ENCODE results near the gene TCF7L1.

The TCF7L1 gene

DNA sequence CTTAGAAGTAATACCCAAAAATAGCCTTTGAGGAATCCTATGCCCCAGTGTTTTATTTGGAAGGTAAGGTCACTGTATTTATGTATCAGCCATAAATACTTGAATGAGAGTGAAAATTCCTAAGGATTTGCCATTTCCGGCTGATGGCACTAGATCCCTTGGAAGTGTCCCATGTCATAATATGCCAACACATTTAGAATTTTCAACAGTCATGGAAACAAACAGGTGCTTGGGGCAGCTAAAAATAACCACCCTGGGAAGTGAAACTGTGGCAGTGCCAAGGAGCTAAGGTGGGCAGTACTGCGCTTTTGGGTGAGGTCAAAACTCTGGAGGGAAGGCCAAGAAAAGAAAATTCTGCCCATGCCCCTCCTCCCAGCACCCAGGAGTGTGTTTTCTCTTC lies 80.2 kb downstream of the TCF7L1 start:
- TF ChIP-seq, protein P1, sequence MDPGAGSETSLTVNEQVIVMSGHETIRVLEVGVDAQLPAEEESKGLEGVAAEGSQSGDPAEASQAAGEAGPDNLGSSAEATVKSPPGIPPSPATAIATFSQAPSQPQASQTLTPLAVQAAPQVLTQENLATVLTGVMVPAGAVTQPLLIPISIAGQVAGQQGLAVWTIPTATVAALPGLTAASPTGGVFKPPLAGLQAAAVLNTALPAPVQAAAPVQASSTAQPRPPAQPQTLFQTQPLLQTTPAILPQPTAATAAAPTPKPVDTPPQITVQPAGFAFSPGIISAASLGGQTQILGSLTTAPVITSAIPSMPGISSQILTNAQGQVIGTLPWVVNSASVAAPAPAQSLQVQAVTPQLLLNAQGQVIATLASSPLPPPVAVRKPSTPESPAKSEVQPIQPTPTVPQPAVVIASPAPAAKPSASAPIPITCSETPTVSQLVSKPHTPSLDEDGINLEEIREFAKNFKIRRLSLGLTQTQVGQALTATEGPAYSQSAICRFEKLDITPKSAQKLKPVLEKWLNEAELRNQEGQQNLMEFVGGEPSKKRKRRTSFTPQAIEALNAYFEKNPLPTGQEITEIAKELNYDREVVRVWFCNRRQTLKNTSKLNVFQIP (CRISPR knock-in tag; IDR thresholded peaks at IDR 0.05; ENCODE audit: borderline replicate concordance, low read depth), result no peak
- no peak for TF ChIP-seq GLIS3 (CRISPR knock-in tag; IDR thresholded peaks at IDR 0.05)
- ATAC-seq, result no peak

DNA sequence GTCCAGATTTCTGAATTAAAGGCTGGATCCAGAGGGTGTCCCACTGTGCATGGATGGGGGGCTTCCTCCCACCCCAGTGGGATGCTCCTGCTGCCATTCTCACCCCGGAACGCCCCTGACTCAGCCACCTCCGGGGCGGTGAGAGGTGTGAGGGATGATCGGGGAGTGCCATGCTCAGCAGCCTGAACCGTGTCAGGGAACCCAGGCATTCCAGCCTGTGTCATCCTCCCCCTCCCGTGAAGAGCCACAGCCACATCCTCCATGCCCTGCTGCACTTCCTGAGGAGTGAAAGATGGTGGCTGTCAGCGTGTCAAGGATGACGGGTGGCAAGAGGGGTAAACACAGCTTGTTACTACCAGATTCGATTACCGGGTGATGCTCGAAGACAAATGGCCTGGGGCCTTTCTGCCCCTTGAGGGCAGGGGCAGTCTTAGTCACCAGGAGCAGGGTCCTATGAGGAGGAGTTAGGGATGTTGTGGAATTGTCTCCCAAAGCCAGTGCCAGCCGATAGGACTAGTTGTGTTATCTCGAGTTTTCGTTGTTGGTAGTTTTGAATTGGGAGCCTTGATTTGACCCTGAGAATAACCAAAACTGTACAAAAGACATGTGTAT lies 80.8 kb downstream of the TCF7L1 start:
- ATAC-seq, result no peak
- TF ChIP-seq RARB (CRISPR knock-in tag; IDR thresholded peaks at IDR 0.05), result no peak
- TF ChIP-seq ESRRG (CRISPR knock-in tag; IDR thresholded peaks at IDR 0.05), result no peak
- no peak for TF ChIP-seq ZFP30 (CRISPR knock-in tag; IDR thresholded peaks at IDR 0.05)
- TF ChIP-seq ZNF565 (CRISPR knock-in tag; conservative IDR thresholded peaks at IDR 0.05; ENCODE audit: low read depth), result no peak
- TF ChIP-seq CSDC2 (CRISPR knock-in tag; IDR thresholded peaks at IDR 0.05), result no peak
- TF ChIP-seq, protein P2, sequence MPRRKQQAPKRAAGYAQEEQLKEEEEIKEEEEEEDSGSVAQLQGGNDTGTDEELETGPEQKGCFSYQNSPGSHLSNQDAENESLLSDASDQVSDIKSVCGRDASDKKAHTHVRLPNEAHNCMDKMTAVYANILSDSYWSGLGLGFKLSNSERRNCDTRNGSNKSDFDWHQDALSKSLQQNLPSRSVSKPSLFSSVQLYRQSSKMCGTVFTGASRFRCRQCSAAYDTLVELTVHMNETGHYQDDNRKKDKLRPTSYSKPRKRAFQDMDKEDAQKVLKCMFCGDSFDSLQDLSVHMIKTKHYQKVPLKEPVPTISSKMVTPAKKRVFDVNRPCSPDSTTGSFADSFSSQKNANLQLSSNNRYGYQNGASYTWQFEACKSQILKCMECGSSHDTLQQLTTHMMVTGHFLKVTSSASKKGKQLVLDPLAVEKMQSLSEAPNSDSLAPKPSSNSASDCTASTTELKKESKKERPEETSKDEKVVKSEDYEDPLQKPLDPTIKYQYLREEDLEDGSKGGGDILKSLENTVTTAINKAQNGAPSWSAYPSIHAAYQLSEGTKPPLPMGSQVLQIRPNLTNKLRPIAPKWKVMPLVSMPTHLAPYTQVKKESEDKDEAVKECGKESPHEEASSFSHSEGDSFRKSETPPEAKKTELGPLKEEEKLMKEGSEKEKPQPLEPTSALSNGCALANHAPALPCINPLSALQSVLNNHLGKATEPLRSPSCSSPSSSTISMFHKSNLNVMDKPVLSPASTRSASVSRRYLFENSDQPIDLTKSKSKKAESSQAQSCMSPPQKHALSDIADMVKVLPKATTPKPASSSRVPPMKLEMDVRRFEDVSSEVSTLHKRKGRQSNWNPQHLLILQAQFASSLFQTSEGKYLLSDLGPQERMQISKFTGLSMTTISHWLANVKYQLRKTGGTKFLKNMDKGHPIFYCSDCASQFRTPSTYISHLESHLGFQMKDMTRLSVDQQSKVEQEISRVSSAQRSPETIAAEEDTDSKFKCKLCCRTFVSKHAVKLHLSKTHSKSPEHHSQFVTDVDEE (CRISPR knock-in tag; IDR thresholded peaks at IDR 0.05), result no peak

DNA sequence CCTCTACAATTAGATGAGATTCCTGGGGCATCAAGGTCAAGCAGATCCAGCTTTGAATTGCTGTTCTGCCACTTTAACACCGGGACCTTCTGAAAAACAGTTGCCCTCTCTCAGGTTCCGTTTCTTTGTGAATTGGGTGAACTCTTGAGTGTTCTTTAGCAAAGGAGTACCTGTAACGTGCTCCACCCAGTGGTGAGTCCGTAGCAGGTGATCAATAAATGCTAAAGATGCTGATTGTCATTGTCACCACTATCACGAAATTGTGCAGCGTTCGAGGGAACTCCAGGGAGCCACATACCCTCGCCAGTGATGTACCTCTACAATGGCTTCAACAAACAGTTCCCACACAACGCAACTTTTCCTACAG lies 81.9 kb downstream of the TCF7L1 start:
- no peak for ATAC-seq
- TF ChIP-seq RARB (CRISPR knock-in tag; IDR thresholded peaks at IDR 0.05) (no peak), OSR1 (CRISPR knock-in tag; IDR thresholded peaks at IDR 0.05) (no peak), ESRRG (CRISPR knock-in tag; IDR thresholded peaks at IDR 0.05) (no peak), SNAI2 (CRISPR knock-in tag; IDR thresholded peaks at IDR 0.05) (no peak), TCF4 (CRISPR knock-in tag; IDR thresholded peaks at IDR 0.05; ENCODE audit: borderline replicate concordance) (no peak), ZNF70 (CRISPR knock-in tag; IDR thresholded peaks at IDR 0.05) (no peak), PPARA (CRISPR knock-in tag; IDR thresholded peaks at IDR 0.05; ENCODE audit: borderline replicate concordance) (no peak), ZNF8 (CRISPR knock-in tag; IDR thresholded peaks at IDR 0.05) (no peak), ZNF565 (CRISPR knock-in tag; conservative IDR thresholded peaks at IDR 0.05; ENCODE audit: low read depth) (no peak), TOX (CRISPR knock-in tag; IDR thresholded peaks at IDR 0.05; ENCODE audit: borderline replicate concordance) (no peak)
- TF ChIP-seq, protein P1 (CRISPR knock-in tag; IDR thresholded peaks at IDR 0.05; ENCODE audit: borderline replicate concordance, low read depth), result no peak
- TF ChIP-seq, protein P2 (CRISPR knock-in tag; IDR thresholded peaks at IDR 0.05), result no peak
- TF ChIP-seq, protein P3, sequence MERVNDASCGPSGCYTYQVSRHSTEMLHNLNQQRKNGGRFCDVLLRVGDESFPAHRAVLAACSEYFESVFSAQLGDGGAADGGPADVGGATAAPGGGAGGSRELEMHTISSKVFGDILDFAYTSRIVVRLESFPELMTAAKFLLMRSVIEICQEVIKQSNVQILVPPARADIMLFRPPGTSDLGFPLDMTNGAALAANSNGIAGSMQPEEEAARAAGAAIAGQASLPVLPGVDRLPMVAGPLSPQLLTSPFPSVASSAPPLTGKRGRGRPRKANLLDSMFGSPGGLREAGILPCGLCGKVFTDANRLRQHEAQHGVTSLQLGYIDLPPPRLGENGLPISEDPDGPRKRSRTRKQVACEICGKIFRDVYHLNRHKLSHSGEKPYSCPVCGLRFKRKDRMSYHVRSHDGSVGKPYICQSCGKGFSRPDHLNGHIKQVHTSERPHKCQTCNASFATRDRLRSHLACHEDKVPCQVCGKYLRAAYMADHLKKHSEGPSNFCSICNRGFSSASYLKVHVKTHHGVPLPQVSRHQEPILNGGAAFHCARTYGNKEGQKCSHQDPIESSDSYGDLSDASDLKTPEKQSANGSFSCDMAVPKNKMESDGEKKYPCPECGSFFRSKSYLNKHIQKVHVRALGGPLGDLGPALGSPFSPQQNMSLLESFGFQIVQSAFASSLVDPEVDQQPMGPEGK (CRISPR knock-in tag; IDR thresholded peaks at IDR 0.05; ENCODE audit: borderline replicate concordance), result no peak
- TF ChIP-seq, protein P4, sequence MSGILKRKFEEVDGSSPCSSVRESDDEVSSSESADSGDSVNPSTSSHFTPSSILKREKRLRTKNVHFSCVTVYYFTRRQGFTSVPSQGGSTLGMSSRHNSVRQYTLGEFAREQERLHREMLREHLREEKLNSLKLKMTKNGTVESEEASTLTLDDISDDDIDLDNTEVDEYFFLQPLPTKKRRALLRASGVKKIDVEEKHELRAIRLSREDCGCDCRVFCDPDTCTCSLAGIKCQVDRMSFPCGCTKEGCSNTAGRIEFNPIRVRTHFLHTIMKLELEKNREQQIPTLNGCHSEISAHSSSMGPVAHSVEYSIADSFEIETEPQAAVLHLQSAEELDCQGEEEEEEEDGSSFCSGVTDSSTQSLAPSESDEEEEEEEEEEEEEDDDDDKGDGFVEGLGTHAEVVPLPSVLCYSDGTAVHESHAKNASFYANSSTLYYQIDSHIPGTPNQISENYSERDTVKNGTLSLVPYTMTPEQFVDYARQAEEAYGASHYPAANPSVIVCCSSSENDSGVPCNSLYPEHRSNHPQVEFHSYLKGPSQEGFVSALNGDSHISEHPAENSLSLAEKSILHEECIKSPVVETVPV (CRISPR knock-in tag; IDR thresholded peaks at IDR 0.05), result no peak

Data from SK-N-SH treated with all-trans-retinoic acid at 6 μM for 48 hours (cell line).